ENCODE results near the gene LPIN2.

LPIN2 gene

DNA sequence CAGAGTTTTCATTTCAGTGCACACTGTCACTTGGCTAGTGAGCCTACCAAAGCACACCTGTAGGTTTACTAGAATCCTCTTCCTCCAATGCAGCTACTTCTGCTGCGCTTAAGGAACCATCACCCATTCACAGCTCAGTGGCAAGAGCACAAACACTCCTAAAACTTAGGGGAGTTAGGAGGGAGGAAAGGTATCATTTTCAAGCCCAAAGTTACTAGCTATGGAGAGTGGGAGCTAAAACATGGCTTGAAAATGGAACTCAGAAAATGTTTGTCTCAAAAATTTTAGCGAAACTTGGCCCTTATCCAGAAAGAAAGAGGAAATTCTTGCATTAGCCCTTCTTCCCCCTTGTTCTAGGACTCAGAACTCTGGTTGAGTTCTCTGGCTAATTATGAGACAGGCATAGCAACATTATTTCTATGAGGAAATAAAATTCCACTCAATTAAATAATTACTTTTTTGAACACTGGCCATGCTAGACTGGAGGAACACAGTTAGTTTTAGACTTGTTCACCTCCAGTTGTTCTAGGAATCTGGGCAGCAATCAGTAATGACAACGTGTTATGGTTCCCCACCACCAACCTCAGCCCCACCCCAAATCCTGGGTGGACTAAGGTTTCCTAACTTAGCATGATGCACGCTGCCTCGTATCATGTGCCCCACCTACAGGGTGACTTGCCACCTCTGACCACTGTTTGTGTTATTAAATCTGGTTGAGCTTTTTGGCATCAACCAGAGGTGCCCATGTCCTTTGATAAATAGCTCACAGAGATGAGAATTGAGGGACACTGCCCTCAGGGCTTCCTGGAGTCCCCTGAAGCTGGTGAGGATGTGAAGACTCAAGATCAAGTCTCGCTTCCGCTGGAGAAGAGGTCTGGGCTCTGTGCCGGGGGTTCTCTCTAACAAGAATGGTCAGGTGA is 32.8 kb downstream of the LPIN2 start:
- no peak for FAIRE-seq

GRCh38 chr18:2979129-2979528 is 33.8 kb downstream of the LPIN2 start:
- no peak for FAIRE-seq

GRCh38 chr18:2978661-2979106 is 34.3 kb downstream of the LPIN2 start:
- no peak for FAIRE-seq

GRCh38 chr18:2978208-2978607 is 34.7 kb downstream of the LPIN2 start:
- FAIRE-seq: no peak

GRCh38 chr18:2976218-2977132 is 36.5 kb downstream of the LPIN2 start:
- FAIRE-seq: no peak

DNA sequence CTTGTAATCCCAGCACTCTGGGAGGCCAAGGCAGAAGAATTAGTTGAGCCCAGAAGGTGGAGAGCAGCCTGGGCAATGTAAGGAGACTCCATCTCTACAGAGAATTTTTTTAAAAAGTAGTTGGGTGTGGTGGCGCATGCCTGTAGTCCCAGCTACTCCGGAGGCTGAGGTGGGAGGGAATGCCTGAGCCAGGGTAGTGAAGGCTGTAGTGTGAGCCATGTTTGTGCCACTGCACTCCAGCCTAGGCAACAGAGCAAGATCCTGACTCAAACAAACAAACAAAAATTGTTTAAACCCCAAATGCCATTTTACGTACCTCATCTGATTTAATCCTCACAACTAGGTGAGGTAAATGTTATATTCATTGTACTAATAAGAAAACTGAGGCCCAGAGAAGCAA is 38.2 kb downstream of the LPIN2 start:
- FAIRE-seq: no peak

DNA sequence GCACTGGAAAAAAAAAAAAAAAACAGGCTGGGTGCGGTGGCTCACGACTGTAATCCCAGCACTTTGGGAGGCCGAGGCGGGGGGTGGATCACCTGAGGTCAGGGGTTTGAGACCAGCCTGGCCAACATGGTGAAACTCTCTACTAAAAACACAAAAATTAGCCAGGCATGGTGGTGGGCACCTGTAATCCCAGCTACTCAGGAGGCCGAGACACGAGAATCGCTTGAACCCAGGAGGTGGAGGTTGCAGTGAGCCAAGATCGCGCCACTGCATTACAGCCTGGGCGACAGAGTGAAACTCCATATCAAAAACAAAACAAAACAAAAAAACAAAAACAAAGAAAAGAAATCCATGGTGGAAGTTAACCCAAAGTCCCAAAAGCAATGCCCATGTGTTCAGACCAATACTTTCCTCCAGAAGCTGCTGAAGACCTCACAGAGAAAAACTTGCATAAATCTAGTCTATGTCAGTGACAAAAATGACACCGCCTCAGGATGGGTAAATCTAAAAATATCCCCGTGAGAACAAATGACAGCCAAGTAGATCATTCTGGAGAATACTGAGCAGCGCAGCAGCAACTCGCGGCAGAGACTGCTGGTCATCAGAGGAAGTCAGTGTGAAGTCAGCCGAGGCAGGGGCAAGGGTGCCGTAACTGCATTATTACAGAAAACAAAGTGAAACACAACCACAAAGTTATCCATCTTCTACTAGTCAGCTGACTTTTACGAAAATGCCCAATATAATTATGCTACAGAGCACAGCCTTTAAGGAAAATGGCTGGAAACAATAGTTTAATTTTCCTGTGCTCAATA is 41.0 kb downstream of the LPIN2 start:
- no peak for FAIRE-seq

DNA sequence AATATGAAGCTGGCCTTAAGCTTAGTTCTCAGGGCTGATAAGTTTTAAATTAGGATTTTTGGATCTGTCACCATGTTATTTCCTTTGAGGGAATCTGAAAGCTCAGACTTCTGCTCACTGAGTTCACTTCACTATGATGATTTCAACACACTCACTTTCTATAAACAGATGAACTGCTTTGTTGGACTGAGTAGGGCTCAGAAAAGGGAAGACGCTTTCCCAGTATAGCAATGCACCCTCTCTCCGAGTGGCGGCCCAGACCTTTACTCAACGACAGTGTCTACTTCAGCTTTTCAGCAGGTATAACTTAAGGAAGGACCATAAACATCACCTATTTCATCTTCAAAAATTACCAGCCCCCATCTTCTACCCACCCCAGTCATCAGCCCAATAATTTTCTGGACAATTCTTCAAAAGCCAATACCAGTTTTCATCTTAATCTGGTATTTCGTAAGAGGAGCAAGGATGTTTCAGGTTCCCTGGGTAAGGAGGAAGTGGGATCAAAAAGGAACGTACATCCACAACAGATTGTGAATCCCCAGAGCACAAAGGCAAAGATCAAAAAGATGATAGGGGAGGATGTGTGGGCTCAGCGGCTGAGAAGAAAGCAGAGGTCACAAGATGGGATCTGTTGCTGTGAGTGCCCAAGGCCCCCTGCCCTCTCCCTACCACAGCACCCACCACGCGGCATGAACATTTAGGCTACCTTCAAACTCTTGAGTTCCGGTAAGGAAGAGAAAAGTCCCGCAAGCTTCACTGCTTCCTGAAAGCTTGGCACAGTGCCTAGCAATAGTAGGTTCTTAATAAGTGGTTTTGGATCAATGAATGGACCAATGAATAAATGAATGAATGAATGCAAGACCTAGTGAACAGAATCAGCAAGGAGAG is 41.9 kb downstream of the LPIN2 start:
- no peak for FAIRE-seq

GRCh38 chr18:2970344-2970743 is 42.6 kb downstream of the LPIN2 start:
- no peak for FAIRE-seq

GRCh38 chr18:2969695-2970094 is 43.2 kb downstream of the LPIN2 start:
- no peak for FAIRE-seq

DNA sequence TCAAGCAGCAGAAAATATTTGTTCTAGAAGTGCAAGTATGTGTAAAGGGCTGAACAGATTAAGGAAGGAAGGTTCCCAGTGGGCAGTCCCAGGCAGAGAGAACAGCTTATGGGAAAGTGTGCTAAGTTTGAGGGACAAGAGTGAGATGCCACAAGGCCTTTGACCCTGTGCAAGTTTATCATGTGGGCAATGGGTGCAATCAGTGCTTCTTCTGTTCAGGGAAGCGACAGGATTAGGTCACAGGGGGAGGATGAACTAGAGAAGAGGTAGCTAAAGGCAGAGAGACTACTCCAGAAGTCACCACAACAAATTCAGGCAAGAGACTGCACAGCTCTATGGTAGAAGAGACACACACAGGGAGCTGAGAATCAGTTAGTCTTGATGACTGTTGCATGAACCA is 44.3 kb downstream of the LPIN2 start:
- no peak for FAIRE-seq

DNA sequence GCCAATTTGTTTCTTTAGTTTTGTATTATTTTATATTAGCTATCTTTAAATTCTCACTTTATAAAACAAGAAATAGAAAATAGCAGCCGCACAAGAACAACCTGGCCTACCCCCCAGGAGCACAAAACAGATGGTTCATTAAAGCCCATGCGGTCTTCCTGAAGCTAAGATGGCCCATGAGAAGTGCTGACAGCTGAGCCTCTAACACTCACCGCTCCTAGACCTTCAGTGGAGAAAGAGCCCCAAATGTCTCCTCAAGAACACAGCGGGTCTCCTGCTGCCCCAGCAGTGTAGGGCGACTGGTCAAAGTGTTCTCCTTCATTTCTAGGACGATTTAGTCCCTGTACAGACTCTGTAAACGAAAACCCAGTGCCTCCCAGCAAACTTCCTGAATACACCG is 45.1 kb downstream of the LPIN2 start:
- no peak for FAIRE-seq

- no peak for FAIRE-seq
Observed at GRCh38 chr18:2967357-2967756, 45.6 kb downstream of the LPIN2 start.

DNA sequence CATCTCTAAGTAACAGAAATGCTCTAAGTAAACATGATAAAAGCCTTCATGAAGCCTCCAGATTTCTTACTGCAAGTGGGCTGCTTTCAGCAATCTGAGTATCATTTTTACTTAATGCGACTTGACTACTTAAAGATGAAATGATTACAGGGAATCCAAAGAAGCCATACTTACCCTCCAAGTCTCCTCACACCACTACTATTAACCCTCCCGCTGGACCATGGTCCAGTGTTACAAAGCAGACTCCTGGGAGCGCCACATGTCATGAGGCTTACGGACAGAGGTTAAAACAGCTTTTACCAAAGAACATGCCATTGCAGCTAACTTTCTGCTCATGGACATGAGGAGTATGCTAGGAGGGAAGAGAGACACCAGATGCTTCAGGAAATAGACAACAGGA is 46.4 kb downstream of the LPIN2 start:
- no peak for FAIRE-seq

- FAIRE-seq: no peak
Observed at GRCh38 chr18:2965797-2966196, 47.1 kb downstream of the LPIN2 start.

- no peak for FAIRE-seq
Observed at GRCh38 chr18:2964361-2965010, 48.5 kb downstream of the LPIN2 start.
